HepG2 (cell line): ENCODE results near the gene DOCK10. TPM values are rescaled to one million over a fixed set of nuclear protein-coding genes. Genes with fewer than 3 reads are reported as not detected.

Experiments
- FOXJ3 ChIP-seq: sonication (generic); formaldehyde crosslinking; IDR thresholded peaks from 2 replicates; pipeline ENCODE4 v1.4.0; 2020; ENCODE audit warnings: missing genetic modification reagents, mild to moderate bottlenecking, borderline replicate concordance
- MEF2D ChIP-seq: sonication (generic); formaldehyde crosslinking; IDR thresholded peaks from 2 replicates; pipeline ENCODE4 v1.5.1; 2020; ENCODE audit warnings: mild to moderate bottlenecking, missing genetic modification reagents
- MIER2 ChIP-seq: IDR thresholded peaks from 2 replicates; pipeline ENCODE4 v1.6.1; 2016; ENCODE audit warnings: missing biosample characterization, missing genetic modification reagents
- SPEN ChIP-seq: sonication (generic); formaldehyde crosslinking; IDR thresholded peaks from 2 replicates; pipeline ENCODE4 v1.5.1; 2020; ENCODE audit warnings: low read depth, mild to moderate bottlenecking, missing genetic modification reagents
- THAP11 ChIP-seq: IDR thresholded peaks from 2 replicates; pipeline ENCODE4 v1.6.1; 2016; ENCODE audit warnings: missing biosample characterization, missing genetic modification reagents
- ZNF232 ChIP-seq: sonication (generic); formaldehyde crosslinking; IDR thresholded peaks from 2 replicates; pipeline ENCODE4 v1.4.0; 2020; ENCODE audit warnings: missing genetic modification reagents, borderline replicate concordance
- ZNF276 ChIP-seq: sonication (generic); formaldehyde crosslinking; IDR thresholded peaks from 2 replicates; pipeline ENCODE4 v1.4.0; 2020; ENCODE audit warnings: mild to moderate bottlenecking, low read depth, missing genetic modification reagents
- ZNF318 ChIP-seq: sonication (generic); formaldehyde crosslinking; IDR thresholded peaks from 2 replicates; pipeline ENCODE4 v1.4.0; 2020; ENCODE audit warnings: mild to moderate bottlenecking, missing genetic modification reagents
- ZNF891 ChIP-seq: sonication (generic); formaldehyde crosslinking; IDR thresholded peaks from 2 replicates; pipeline ENCODE4 v1.5.0; 2020; ENCODE audit warnings: mild to moderate bottlenecking, missing genetic modification reagents
- polyA plus RNA-seq, 8 experiments: library from polyadenylated mRNA; depleted of rRNA in 3 of 8; stranded (reverse) in 7 of 8; unstranded in 1 of 8; fragments of >200 nt; fragmentation: Illumina TruSeq in 4 of 8; extraction: Trizol in 4 of 8; gene quantifications; 2 replicates each; pipeline versions ENCODE4 v1.2.1 to v1.2.3, GENCODE V29; 2011 to 2016; ENCODE audit warnings: low read depth in 4 of 8, missing spikeins in 1 of 8, mixed read lengths in 1 of 8; ENCODE audit not compliant: insufficient read depth in 1 of 8
- total RNA-seq, 5 experiments: library from RNA; depleted of rRNA; stranded (reverse); fragments of >200 nt; fragmentation: Illumina TruSeq; extraction: Trizol; gene quantifications; 2 replicates each; pipeline ENCODE4 v1.2.3, GENCODE V29; 2016; ENCODE audit warnings: low read depth in 1 of 5

The DOCK10 gene
- total and polyA plus RNA-seq, 2 of the 13 experiments (the other 11 are each of a cell fraction or from before 2014, with no cell fraction given), result not detected

DNA sequence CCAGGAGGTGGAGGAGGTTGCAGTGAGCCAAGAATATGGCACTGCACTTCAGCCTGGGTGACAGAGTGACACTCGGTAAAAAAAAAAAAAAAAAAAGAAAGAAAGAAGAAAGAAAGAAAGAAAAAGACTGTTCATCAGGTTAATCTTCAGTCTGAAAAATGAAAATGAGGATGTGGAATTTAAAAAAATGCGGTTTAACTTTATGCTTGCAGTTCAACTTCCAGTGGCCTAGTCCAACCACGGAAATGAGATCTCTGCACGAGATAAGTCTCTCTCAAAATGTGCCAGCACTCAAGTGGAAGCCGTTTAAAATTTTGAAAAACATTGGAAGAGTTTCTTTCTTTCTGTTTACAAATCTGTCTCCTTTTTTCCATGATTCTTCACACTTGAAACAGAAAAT, 112.1 kb downstream of the DOCK10 start (continued):
- TF ChIP-seq ZNF318 (CRISPR knock-in tag) (no peak), MIER2 (CRISPR knock-in tag) (no peak), ZNF232 (CRISPR knock-in tag) (no peak), THAP11 (CRISPR knock-in tag) (no peak), ZNF891 (CRISPR knock-in tag) (no peak), FOXJ3 (no peak), SPEN (CRISPR knock-in tag) (no peak), ZNF276 (no peak), MEF2D (CRISPR knock-in tag) (no peak)
